Fibroblast of skin of left biceps (primary cell): ENCODE measurements around the gene MAGI1.

Experiments used
- DNase-seq, 2 experiments: peaks; one replicate each; pipeline ENCODE4 v3.0.0-alpha.2; 2013; ENCODE audit warnings: low read depth in 2 of 2

MAGI1 gene

DNA sequence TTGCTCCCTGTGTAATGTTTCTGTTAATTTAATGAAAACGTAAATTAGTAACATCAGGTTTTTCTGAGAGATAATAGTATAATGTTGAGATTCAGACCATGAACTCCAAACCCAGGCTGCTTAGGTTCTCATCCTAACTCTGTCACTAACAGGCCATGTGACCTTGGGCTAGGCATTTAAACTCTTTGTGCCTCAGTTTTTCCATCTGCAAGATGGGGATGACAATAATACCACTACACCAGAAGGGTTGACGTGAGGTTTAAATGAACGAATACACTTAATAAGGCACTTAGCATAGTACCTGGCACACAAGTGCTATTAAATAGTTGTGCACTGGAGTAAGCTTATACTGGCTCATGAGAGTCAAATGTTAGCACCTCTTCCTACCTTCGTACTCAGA, 370.8 kb downstream of the MAGI1 start:
- no peak for DNase-seq

DNA sequence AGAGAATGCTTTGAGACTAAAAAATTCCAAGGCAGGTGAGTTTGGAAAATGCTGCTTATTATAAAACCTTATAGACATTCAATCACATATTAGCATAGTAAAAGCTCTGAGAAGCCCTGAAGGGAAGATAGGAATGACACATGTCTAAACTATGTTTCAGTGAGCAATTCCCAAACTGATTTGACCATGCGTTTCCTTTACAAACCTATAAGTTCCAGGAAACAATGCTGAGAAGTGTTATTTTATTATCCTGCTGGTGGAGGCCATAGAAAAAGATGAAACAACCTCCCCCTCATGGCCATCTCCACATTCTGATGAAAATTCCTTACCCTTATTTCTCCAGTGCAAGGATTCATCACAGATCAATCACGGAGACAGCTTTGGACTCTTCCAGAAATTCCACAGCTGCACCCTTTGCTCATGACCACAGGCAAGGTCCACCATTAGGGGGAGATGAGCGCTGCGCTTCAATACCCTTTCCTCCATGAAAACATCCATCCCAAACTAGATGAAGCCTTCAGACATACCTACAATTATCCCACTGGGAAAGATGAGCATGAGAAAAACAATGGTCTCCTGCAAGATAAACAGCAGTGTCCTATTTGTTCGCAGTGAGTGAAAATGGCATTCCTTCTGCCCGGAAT, 372.1 kb downstream of the MAGI1 start:
- peak; percentile 43 to 44 for DNase-seq

DNA sequence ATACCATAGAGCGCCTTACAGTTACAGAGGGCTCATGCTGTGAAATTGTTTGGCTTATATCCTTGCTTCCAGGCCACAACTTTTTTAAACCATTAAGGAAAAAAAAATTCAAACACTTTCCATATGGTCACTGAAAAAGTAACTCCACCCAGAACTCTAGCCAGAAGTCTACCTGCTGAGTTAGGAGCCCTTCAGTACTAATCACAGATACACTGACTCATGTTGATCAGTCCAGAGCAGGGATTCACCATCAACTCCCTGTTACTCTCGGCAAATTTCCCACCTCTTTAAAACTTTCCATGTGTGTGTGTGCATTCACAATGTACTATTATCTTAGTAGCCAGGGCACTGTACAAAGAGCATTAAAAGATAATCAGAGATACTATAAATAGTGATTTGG, 372.8 kb downstream of the MAGI1 start:
- DNase-seq: no peak

DNA sequence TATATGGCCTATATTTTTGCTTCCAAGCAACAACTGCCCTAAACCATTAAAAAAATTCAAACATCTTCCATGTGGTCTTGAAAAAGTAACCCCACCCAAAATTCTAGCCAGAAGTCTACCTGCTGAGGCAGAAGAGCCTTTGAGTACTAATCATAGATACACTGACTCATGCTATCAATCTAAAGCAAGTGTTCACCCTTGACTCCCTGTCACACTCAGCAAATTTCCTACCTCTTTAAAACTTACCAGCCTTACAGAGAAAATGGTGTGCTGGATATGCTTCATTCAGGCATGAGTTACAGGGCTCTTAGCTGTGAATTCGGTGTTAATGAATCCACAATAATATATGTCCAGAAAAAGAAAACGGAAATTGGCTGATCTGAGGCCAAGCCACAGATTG, 373.8 kb downstream of the MAGI1 start:
- no peak for DNase-seq

DNA sequence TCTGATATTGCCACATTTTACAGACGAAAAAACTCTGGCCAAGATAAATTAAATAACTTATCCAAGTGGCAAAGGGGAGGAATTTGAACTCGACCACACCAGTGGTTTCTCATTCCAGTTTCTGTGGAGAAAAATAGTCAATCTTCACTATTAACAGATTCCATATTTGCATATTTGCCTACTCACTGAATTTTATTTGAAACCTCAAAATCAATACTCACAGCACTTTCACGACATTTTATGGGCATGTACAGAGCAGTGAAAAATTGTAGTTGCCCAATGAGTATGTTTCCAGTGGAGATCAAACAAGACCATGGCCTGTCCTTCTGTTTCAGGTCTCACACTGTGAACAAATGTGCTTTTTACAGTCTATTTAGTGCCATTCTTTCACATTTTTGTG, 374.3 kb downstream of the MAGI1 start:
- DNase-seq: no peak

DNA sequence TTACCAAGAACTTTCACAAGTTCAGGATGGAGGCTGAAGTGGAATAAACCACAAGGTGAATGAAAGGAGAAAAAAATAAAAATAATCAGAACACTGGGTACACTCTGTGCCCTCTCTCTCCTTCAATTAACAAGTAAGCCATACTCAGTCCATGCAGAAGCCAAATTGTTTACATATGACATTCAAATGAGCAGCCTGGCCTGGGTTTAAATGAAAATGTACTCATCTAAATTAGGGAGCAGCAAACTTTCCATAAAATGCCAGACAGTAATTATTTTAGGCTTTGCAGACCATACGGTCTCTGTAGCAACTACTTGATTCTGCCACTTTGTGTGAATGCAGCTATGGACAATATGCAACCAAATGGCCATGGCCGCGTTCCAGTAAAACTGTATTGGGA, 376.6 kb downstream of the MAGI1 start:
- no peak for DNase-seq

DNA sequence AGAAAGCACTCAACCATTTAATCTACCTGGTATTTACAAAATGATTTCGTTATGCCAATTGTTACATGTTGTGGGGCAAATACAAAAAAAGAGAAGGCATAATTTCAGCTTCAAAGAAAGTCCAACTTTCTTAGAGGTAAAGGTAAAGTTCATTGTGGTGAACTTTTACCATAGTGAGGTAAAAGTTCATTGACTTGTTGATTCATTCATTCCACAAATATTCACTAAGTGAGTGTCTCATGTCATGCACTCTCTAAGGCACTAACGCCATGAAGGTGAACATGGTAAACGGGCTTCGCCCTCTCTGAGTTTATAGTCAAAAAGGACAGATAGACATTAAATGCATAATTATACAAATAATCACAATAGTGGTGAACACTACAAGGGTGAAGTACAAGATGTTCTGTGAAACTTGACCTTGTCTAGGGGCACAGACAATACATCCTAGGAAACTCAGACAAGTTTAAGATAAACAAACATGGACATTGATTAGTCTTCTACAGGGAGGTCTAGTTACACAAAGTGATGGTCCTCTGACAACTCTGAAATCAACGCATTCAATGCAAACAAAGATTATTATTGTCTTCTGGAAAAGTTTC, 378.6 kb downstream of the MAGI1 start:
- no peak for DNase-seq

DNA sequence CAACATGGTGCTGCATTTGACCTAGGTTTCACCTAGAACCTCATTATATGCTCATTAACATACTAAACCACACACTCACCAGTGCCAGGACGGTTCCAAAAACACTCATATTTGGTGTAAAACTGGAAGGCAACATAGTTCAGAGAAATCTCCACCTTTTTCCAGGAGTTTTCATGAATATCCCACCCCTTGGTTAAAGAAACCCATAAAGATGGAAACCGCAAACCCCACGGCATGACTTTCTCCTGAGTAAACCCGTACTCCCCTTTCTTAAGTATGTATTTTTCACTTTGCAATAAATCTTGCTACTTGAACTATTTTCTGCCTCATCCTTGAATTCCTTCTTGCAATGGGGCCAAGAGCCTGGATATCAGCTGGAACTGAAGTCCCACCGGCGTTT, 379.3 kb downstream of the MAGI1 start:
- DNase-seq: no peak

DNA sequence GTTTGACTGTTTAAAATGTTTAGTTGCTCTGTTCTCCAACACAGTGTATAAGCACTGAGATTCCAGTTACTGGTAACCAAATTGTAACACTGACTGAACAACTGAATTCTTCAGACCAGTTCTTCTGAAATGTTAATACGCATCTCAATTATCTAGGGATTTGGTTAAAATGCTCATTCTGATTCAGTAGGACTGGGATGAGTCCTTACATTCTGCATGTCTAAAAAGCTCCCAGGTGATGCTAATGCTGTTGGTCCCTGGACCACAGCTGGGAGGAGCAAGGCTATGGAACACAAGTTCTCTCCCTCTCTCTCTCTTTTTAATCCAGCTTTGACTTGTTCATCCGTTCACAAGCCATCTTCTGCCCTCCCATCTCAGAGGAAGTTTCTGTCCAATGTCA, 380.3 kb downstream of the MAGI1 start:
- no peak for DNase-seq

DNA sequence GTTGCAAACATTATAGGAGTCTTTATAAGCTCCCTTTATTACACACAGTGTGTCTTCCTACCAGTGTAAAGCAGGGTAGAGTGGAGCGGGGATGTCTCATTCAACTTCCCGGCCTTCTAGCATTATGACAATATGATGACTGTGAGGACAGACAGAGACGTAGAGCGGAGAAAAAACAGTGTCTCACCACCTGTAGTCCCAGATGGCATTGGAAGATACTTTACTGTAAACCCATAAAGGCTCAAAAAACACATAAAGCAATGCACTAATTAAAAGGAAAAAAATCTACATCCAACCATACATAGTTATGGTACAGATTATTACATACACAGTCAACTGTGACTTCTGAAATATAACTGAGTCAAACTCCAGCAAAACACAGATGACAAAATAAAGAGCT, 383.7 kb downstream of the MAGI1 start:
- DNase-seq: no peak

DNA sequence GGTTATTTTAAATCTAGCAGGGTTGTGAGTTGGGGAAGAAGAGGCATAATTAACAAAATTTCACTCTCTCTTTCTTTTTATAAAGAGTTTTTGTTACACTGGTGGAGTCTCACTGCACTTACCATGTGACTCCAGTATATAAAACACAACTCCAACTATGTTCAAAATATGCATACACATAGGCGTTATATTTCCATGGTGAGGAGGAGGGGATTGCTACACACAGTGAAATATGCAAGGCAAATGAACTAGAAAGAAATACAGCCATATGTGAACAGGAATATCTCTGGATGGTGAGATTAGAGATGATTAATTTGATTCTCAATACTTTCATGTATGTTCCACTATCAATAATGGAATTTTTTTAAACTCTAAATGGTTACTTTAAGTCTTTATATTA, 385.0 kb downstream of the MAGI1 start:
- no peak for DNase-seq

DNA sequence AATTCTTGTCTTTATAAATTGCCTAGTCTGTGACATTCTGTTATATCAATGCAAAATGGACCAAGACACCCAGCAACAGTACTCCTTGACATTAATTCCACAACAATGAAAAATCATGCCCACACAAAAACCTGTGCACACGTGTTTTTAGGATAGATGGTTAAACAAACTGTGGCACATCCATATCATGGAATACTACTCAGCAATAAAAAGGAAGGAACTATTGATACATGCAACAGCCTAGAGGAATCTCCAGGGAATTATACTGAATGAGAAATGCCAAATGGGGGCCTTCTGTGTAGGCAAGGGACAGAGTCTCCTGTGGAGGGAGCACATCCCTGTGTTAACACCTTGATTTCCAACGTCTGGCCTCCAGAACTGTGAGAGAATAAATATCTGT, 388.5 kb downstream of the MAGI1 start:
- no peak for DNase-seq

DNA sequence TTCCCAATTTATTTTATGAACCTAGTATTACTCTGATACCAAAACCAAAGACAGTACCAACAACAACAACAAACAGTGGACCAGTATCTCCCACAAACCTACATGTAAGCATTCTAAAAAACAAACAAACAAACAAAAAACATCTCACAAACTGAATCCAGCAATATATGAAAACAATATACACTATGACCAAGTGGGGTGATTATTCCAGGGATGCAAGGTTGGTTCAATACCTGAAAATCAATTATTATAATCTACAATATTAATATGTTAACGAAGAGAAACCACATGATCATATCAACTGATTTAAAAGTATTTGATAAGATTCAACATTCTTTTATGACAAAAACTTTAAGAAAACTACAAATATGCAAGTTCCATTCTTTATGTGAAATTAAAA, 391.3 kb downstream of the MAGI1 start:
- DNase-seq: no peak

DNA sequence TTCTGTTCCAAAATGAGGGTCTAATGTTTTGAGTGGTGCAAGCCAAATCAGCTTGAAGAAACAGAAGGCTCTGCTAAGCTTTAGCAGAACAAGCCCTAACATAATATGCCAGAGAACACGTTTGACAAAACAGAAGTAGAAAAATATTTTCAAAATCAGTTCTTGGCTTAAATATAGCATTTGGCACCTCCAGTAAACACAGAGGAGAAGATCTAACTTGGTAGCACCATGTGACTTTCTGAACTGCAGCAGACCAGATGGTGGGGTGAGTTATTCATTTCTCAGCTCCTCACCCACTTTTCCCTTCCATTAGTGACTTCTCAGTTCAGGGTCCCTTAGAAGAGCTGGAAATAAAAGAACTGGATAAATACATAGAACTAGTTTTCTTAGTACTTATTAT, 395.8 kb downstream of the MAGI1 start:
- DNase-seq: no peak

DNA sequence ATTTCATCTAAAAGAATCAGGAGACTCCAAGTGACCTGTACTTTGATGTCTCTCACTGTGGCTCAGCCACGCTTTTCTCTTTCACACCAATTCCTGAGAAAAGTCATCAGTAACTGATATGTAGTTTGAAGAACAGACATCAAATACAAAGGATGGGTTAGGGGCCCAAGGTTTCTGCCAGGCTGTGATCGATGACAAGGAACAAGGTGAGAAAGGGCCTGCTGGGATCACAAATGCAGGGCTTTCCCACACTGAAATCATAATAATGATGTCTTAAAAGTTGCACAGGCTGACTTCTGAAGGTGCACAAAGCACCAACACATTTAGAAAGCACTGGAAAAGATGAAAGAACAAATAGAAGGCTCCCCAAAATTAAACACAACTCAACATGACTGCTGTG, 396.9 kb downstream of the MAGI1 start:
- DNase-seq: no peak

DNA sequence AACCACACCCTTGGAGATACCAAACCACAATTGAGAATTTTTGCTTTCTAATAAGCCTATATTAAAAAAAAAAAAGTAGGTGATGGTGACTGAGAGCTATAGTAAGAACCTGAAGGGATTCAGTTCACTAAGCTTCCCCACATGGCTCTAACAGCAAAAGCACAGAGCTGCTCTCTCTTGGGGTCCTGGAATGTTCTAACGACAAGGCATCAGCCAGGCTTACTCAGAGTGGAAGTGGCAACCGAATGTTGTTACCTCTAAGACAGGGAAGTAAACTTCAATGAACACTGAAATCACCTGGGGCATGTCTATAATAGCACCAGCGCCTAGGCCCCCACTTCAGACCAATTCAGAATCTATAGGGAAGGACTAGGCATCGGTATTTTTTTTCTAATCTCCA, 397.7 kb downstream of the MAGI1 start:
- no peak for DNase-seq

DNA sequence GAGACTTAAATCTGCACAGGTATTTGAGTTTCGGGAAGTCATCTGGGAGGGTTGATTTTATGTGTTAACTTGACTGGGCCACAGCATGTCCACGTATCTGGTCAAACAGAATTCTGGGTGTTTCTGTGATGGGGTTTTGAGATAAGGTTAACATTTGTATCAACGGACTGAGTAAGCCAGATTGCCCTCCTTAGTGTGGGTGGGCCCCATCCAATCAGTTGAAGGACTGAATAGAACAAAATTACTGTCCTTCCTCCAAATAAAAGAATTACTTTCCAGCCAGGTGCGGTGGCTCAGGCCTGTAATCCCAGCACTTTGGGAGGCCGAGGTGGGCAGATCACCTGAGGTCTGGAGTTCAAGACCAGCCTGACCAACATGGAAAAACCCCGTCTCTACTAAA, 399.3 kb downstream of the MAGI1 start:
- DNase-seq: no peak

DNA sequence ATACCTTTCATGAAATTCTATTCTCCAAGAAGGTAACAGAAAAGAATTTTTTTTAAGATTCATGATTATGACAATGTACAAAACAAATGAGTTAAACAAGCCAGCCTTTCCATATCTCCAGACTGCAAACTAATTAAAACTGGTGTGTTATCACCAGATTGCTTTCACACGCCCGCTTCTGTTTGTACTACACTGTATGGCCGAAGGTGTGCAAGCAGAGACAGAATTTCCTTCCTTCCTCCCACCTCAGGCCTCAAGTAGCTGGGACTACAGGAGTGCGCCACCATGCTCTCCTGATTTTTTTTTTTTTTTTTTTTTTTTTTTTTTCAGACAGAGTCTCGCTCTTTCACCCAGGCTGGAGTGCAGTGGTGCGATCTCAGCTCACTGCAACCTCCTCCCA, 400.4 kb downstream of the MAGI1 start:
- no peak for DNase-seq

DNA sequence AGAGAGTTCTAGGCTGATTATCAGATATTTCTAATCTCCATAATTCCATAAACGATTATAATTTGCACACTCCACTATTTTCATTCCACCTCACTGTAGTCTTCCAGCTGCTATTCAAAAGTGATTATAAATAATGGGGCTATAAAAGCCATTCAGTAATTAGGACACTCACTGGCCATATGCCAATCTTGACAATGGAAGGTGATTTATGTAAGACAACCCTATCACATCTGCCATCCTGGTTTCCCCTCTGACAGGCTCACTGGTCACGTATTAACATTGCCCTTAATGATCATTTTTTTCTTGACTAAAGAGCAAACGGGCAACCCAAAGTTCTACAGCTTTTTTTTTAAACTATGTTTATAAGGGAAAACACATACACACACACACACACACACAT, 402.4 kb downstream of the MAGI1 start:
- DNase-seq: no peak

DNA sequence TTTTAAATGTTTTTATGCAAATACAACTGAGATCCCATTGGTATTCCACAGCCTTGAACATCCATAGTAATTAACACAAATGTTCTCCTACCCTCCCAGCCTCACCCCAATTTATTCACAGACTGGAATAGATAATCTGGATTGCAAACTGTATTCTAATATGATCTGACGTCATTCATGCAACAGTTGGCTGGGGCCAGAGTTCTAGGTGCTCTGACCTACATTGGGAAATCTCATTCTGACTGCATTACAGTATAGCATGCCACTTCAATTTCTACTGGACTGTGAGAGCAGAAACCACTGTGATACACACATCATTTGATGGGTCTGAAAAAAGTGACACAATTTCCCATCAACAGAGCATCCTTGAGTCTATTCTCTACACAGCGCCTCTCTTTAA, 403.1 kb downstream of the MAGI1 start:
- DNase-seq: no peak

DNA sequence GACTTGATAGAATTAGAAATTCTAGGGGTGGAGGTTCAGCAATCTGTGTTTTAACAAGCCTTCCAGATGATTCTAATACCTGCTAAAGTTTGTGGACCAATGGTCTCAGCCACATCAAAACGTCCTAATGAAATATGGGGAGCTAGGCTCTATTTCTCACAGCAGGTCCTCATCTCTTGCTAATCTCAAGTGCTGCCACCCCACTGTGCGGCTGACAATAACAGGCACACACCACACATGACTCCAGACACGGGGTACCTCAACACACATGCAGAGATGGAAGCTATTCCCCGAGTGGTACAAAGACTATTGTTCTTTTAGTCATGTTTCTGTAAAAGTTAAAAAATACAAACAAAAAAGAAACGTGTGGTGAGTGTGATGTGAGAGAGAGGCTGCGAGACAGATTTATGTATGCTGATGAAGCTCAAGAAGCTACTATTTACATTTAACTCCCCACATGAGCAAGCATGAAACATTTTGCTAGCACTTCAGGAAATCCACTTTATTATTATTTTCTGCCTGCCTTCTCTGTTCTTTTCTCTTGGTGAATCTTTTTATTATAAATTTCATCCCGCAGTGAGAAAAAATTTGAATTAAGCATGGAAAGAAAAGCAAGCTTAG, 405.6 kb downstream of the MAGI1 start:
- DNase-seq: no peak

DNA sequence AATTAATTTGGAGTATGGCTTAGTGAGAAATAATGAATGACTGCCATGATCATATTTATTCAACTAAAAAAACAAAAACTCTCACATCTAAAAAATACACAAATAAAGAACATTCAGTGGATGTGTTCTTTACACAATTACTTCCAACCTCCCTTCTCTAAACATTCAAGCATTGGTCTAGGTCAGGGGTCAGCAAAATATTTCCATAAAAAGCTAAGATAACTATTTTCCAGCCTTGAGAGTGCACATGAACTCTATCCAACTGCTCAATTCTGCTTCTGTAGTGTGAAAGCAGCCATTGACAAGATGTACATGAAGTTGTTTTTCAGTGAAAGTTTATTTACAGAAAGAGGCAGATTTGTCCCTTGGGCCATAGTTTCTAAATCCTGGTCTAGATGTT, 406.3 kb downstream of the MAGI1 start:
- DNase-seq: no peak

DNA sequence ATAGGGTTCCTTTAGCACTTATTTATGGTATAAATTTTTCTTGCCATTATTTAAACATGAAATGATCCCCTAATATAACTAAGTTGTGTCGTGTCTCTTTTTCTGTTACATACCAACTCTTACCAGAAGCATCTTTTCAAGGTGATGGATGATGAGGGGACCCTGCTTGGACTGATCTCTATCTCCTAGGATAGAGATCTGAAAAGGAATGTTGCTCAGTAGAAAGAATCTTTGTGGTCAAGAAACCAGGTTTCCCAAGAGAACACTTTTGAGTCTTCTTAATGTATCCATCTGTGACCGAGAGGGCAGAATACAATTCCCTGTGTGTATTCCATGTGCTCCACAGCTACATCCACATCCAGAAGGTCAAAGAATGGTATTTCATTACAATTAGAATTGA, 409.7 kb downstream of the MAGI1 start:
- DNase-seq: no peak

DNA sequence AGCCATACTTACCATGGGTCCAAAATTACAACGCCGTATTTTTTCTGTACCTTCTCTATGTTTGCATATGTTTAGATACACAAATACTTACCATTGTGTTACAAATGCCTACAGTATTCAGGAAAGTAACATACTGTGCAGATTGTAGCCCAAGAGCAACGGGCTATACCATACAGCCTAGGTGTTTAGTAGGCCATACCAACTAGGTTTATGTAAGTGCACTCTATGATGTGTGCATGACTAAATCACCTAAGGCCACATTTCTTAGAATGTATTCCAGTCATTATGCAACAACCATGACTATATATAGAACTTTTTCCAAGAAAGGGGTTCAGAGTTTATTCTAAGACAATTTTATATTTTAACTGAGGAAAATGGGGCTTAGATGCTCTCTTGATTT, 411.7 kb downstream of the MAGI1 start:
- DNase-seq: no peak
